Bronchus fibroblast of lung (primary cell): Measurements from ENCODE around the gene CCNC. TPM values are rescaled to one million over a fixed set of nuclear protein-coding genes. Genes with fewer than 3 reads are reported as not detected.

Experiments used
- total RNA-seq: library from RNA; depleted of rRNA; stranded (reverse); fragments of >200 nt; gene quantifications from 2 replicates; pipeline ENCODE4 v1.2.3, GENCODE V29; 2015

The CCNC gene
- 59.2 and 78.3 TPM in 2 replicates for total RNA-seq

GRCh38 chr6:99568103-99568933, at the start of gene CCNC:
TSS of gene CCNC (minus strand) at chr6:99568660. CDS start at chr6:99568527, 133 bp downstream.

GRCh38 chr6:99606656-99607415, 38.4 kb upstream of the CCNC start, which contains the start of gene PRDM13:
TSS of gene PRDM13 (plus strand) at chr6:99606833. CDS start at chr6:99607035, 202 bp downstream.

Other genes starting within 250 kb of the CCNC start
- 2.5 and 6.2 TPM in 2 replicates for gene FAXC, start 219.0 kb downstream of the CCNC start, total RNA-seq
- gene COQ3, start 174.5 kb downstream of the CCNC start, total RNA-seq: 14.0 and 14.7 TPM in 2 replicates
- gene PNISR, start 143.4 kb downstream of the CCNC start, total RNA-seq: 27.9 and 33.8 TPM in 2 replicates
- 7.6 and 11.1 TPM in 2 replicates for gene USP45, start 53.2 kb downstream of the CCNC start, total RNA-seq
- gene PRDM13, start 38.2 kb upstream of the CCNC start, total RNA-seq: under 0.01 TPM in 1 of 2 replicates, not detected in the other